Vagina (tissue), 2 donors: ENCODE data around the gene DSP.

Source experiments
- POLR2A ChIP-seq, 2 donors: fragments of 450-650 bp; IDR thresholded peaks; one replicate each; pipeline ENCODE4 v1.6.1; 2017; ENCODE audit warnings: antibody characterized with exemption in 2 of 2, mild to moderate bottlenecking in 2 of 2, moderate library complexity in 2 of 2
- POLR2AphosphoS5 ChIP-seq, 2 donors: sonication (generic); formaldehyde crosslinking; IDR thresholded peaks; one replicate each; pipeline ENCODE4 v1.9.0; 2017; ENCODE audit warnings: antibody characterized with exemption in 2 of 2, mild to moderate bottlenecking in 2 of 2, low read depth in 1 of 2; ENCODE audit not compliant: insufficient read depth in 1 of 2
- TF ChIP-seq, protein P1 (sequence below), 3 experiments: fragments of 450-650 bp in 2 of 3; fragments of 200-600 bp in 1 of 3; sonication (generic) in 1 of 3; IDR thresholded peaks; one replicate each; pipeline ENCODE4 v1.5.1; 2017 to 2019; ENCODE audit warnings: antibody characterized with exemption in 3 of 3, mild to moderate bottlenecking in 2 of 3, moderate library complexity in 2 of 3

- TF ChIP-seq, protein P1, sequence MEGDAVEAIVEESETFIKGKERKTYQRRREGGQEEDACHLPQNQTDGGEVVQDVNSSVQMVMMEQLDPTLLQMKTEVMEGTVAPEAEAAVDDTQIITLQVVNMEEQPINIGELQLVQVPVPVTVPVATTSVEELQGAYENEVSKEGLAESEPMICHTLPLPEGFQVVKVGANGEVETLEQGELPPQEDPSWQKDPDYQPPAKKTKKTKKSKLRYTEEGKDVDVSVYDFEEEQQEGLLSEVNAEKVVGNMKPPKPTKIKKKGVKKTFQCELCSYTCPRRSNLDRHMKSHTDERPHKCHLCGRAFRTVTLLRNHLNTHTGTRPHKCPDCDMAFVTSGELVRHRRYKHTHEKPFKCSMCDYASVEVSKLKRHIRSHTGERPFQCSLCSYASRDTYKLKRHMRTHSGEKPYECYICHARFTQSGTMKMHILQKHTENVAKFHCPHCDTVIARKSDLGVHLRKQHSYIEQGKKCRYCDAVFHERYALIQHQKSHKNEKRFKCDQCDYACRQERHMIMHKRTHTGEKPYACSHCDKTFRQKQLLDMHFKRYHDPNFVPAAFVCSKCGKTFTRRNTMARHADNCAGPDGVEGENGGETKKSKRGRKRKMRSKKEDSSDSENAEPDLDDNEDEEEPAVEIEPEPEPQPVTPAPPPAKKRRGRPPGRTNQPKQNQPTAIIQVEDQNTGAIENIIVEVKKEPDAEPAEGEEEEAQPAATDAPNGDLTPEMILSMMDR (IDR thresholded peaks at IDR 0.05), result no peak
- TF ChIP-seq POLR2AphosphoS5 (IDR thresholded peaks at IDR 0.05; ENCODE audit: insufficient read depth in 1 of 2, low read depth in 1 of 2), result no peak
- no peak for TF ChIP-seq POLR2A (IDR thresholded peaks at IDR 0.05)
These were observed 87.4 kb downstream of the DSP start for GRCh38 chr6:7628909-7629308.
